Astrocyte (in vitro differentiated cells and primary cell): Measurements from ENCODE around the gene PRSS57.

Experiments used
- CTCF ChIP-seq: IDR thresholded peaks from 2 replicates; pipeline ENCODE4 v1.5.1; 2011; ENCODE audit warnings: low read depth, mild to moderate bottlenecking, inconsistent platforms, low read length, moderate library complexity; ENCODE audit not compliant: insufficient read depth
- EZH2 ChIP-seq: IDR thresholded peaks from 2 replicates; pipeline ENCODE4 v1.6.1; 2012; ENCODE audit warnings: mild to moderate bottlenecking, low read length, inconsistent platforms; ENCODE audit not compliant: insufficient read depth

- TF ChIP-seq CTCF = no peak
- TF ChIP-seq EZH2 = no peak
Measured at GRCh38 chr19:711254-711653, 16.0 kb upstream of the PRSS57 start.
